Right atrium auricular region (tissue), 2 donors: Measurements from ENCODE around the gene DLG1. TPM values are rescaled to one million over a fixed set of nuclear protein-coding genes. Genes with fewer than 3 reads are reported as not detected.

Experiments
- DNase-seq: peaks from one replicate; pipeline ENCODE4 v3.0.0-alpha.2; 2019; ENCODE audit warnings: low spot score
- H3K27ac ChIP-seq, 2 donors: fragments of 200-600 bp; sonication (generic); 1 replicate in 1 of 2; 2 replicates in 1 of 2; pipeline ENCODE4 v1.5.1; 2016 to 2019
- H3K27me3 ChIP-seq, 2 donors: fragments of 200-600 bp; sonication (generic); one replicate each; pipeline versions ENCODE4 v1.5.1 to v1.6.0; 2017 to 2019
- H3K36me3 ChIP-seq: fragments of 200-600 bp; sonication (generic); one replicate; pipeline ENCODE4 v1.5.1; 2016
- H3K4me1 ChIP-seq, 2 donors: fragments of 200-600 bp; sonication (generic); one replicate each; pipeline versions ENCODE4 v1.5.1 to v1.6.0; 2017 to 2019
- H3K4me3 ChIP-seq, 2 donors: fragments of 200-600 bp; sonication (generic); 1 replicate in 1 of 2; 2 replicates in 1 of 2; pipeline ENCODE4 v1.5.1; 2017 to 2019; ENCODE audit warnings: mild to moderate bottlenecking in 1 of 2, moderate library complexity in 1 of 2
- H3K9me3 ChIP-seq, 2 donors: fragments of 200-600 bp; sonication (generic); one replicate each; pipeline ENCODE4 v1.5.1; 2019
- total RNA-seq, 2 donors: library from RNA; depleted of rRNA; stranded (reverse); fragments of >200 nt; gene quantifications; one replicate each; pipeline ENCODE4 v1.1.0, GENCODE V29; 2016
- TF ChIP-seq, protein P1 (sequence below), 2 donors: fragments of 200-600 bp; sonication (generic); IDR thresholded peaks; one replicate each; pipeline ENCODE4 v1.5.1; 2019; ENCODE audit warnings: antibody characterized with exemption in 2 of 2

The DLG1 gene
- total RNA-seq, 2 donors from 2014 or later, result 24.4 to 49.9 TPM

DNA sequence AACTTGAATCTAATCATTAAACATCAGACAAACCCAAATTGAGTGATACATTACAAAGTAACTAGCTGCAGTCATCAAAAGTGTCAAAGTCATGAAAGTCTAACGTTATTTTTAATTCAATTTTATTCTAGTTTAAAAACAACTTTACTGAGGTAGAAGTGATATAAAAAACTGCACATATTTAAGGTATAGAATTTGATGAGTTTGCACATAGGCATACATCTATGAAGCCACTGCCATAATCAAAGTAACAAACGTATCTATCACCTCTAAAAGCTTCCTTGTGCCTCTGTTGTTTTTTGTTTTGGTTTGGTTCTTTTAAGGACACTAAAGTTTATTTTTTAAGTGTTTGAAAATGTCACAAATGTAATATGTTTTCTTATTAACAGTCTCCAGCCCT is 130.9 kb downstream of the DLG1 start:
- H3K4me3 ChIP-seq, result no peak overlapping the region
- H3K27me3 ChIP-seq, result no peaks in the 10 kb centered on the region
- no peak overlapping the region for H3K27ac ChIP-seq
- H3K9me3 ChIP-seq, result no peaks in the 10 kb centered on the region
- no peaks in the 10 kb centered on the region for H3K4me1 ChIP-seq
- no peak for DNase-seq
- H3K36me3 ChIP-seq, result no peaks in the 10 kb centered on the region
- TF ChIP-seq, protein P1, sequence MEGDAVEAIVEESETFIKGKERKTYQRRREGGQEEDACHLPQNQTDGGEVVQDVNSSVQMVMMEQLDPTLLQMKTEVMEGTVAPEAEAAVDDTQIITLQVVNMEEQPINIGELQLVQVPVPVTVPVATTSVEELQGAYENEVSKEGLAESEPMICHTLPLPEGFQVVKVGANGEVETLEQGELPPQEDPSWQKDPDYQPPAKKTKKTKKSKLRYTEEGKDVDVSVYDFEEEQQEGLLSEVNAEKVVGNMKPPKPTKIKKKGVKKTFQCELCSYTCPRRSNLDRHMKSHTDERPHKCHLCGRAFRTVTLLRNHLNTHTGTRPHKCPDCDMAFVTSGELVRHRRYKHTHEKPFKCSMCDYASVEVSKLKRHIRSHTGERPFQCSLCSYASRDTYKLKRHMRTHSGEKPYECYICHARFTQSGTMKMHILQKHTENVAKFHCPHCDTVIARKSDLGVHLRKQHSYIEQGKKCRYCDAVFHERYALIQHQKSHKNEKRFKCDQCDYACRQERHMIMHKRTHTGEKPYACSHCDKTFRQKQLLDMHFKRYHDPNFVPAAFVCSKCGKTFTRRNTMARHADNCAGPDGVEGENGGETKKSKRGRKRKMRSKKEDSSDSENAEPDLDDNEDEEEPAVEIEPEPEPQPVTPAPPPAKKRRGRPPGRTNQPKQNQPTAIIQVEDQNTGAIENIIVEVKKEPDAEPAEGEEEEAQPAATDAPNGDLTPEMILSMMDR (IDR thresholded peaks at IDR 0.05), result no peak

DNA sequence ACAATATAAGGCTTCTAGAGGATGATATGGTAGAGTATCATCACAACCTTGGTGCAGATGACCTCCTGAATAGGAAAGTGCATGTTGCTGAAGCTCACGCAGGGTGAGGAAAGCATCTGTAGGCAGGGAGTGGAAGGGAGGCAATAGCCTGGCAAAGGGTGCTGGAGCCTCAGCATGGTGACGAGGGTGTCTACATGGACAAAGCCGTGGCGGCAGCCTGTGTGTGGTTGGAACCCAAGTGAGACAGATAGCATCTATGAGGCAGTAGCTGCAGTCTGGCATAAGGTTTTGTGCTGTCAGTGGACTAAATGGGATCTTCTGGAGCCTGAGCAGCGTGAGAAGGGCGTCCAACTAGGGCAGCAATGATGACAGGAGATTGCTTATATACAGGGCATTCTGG is 132.5 kb downstream of the DLG1 start:
- Histone ChIP-seq H3K27ac (no peak overlapping the region), H3K9me3 (no peaks in the 10 kb centered on the region), H3K36me3 (no peaks in the 10 kb centered on the region), H3K4me1 (no peaks in the 10 kb centered on the region), H3K4me3 (no peak overlapping the region), H3K27me3 (no peaks in the 10 kb centered on the region)
- no peak for DNase-seq
- TF ChIP-seq, protein P1 (IDR thresholded peaks at IDR 0.05), result no peak

DNA sequence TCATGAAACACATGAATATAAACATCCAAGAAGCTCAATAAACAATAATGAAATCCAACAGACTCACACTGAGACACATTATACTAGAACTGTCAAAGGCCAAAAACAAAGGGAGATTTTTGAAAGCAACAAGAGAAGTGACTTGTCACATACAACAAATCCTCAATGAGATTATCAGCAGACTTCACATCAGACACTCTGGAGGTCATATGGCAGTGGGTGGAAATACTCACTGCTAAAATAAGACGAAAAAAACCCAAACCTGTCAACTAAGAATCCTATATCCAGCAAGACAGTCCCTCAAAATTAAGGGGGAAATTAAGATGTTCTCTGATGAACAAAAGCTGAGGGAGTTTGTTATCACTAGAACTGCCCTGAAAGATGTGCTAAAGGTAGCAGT is 143.4 kb downstream of the DLG1 start:
- DNase-seq, result no peak
- TF ChIP-seq, protein P1 (IDR thresholded peaks at IDR 0.05), result no peak
- Histone ChIP-seq H3K4me1 (peaks cover 0 to 6% of the 10 kb centered on the region in 2 donors), H3K36me3 (no peaks in the 10 kb centered on the region), H3K4me3 (no peak overlapping the region), H3K9me3 (peaks cover 0 to 31% of the 10 kb centered on the region in 2 donors), H3K27ac (no peak overlapping the region), H3K27me3 (no peaks in the 10 kb centered on the region)

DNA sequence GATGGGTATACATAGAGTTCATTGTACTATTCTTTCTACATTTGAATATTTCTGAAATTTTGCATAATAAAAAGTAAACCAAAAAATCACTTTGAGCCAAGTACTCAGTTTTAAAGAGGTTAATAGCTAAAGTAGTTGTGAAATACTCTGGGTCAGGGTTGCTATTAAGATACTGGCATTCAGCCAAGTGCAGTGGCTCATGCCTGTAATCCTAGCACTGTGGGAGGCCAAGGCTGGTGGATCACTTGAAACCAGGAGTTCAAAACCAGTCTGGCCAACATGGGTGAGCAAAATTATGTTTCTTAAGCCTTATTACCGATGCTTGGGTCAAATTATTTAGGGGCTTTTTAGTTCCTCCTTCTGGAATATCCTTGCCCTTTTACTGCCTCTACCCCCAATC is 146.8 kb downstream of the DLG1 start:
- Histone ChIP-seq H3K27me3 (no peaks in the 10 kb centered on the region), H3K9me3 (peaks cover 0 to 21% of the 10 kb centered on the region in 2 donors), H3K27ac (no peak overlapping the region), H3K4me1 (peaks cover 0 to 9% of the 10 kb centered on the region in 2 donors), H3K36me3 (no peaks in the 10 kb centered on the region), H3K4me3 (no peak overlapping the region)
- TF ChIP-seq, protein P1 (IDR thresholded peaks at IDR 0.05), result no peak
- DNase-seq, result peak; percentile 63

DNA sequence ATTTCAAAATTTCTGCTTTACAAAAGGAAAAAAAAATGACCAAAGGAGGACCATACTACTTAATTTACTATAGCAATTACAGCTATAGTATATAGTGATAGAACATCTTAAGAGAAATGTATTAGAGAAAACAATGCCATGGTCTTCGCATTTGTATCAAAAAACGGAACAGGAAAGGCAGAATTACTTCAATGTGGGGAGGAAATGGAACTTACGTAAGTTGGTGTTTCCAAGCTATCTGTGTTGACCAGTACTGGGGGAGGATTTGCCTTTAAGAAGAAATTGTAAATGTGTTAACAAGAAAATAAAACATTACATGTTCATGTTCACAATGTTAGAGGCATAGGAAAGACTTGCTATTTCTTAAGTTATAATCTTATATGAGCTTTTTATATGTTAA is 148.9 kb downstream of the DLG1 start:
- Histone ChIP-seq H3K27ac (no peak overlapping the region), H3K4me3 (no peak overlapping the region), H3K27me3 (no peaks in the 10 kb centered on the region), H3K4me1 (peaks cover 0 to 9% of the 10 kb centered on the region in 2 donors), H3K36me3 (no peaks in the 10 kb centered on the region), H3K9me3 (peaks cover 0 to 2% of the 10 kb centered on the region in 2 donors)
- TF ChIP-seq, protein P1 (IDR thresholded peaks at IDR 0.05), result no peak
- no peak for DNase-seq

DNA sequence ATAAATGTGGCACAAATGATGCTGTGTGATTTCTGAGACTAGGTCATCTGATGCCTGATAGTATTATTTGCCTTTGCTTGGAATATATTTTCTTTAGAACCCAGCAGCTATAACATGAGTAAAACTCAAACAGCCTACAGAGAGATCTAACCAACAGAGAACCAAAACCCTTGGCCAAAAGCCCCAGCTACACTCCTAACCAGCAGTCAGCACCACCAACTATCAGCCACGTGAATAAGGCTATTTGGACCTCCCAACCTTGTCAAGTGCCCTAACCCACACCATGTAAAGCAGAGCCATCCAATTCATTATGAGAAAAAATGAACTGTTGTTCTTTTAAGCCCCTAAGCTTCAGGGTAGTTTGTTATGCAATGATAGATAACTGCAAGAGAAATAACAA is 154.2 kb downstream of the DLG1 start:
- Histone ChIP-seq H3K4me3 (no peak overlapping the region), H3K4me1 (no peaks in the 10 kb centered on the region), H3K9me3 (no peaks in the 10 kb centered on the region), H3K36me3 (peaks cover 6% of the 10 kb centered on the region), H3K27me3 (no peaks in the 10 kb centered on the region), H3K27ac (no peak overlapping the region)
- DNase-seq, result no peak
- TF ChIP-seq, protein P1 (IDR thresholded peaks at IDR 0.05), result no peak
